Caki2 (cell line): ENCODE results near the gene NKIRAS2. TPM values are rescaled to one million over a fixed set of nuclear protein-coding genes. Genes with fewer than 3 reads are reported as not detected.

Source experiments
- DNase-seq: peaks from one replicate; pipeline ENCODE4 v3.0.0-alpha.2; 2015; ENCODE audit warnings: low read depth
- in situ Hi-C: cut with HindIII; loops from 2 replicates; pipeline ENCODE4 v1.10.0; 2016; ENCODE audit warnings: low sequenced_read_pairs, low pct_unique_long_range_greater_than_20kb, mixed read lengths
- total RNA-seq: library from RNA; depleted of rRNA; stranded (reverse); fragments of >200 nt; shearing (Covaris generic); gene quantifications from 2 replicates; pipeline ENCODE4 v1.2.3, GENCODE V29; 2014; ENCODE audit warnings: low replicate concordance; rRNA removed

Gene NKIRAS2
- total RNA-seq = 65.6 and 77.5 TPM in 2 replicates

GRCh38 chr17:42019509-42020404 lies at the start of gene NKIRAS2:
NKIRAS2 (plus strand) TSS chr17:42020090; CDS start chr17:42021578, 1,488 bp downstream.
- peak; percentile 83 for DNase-seq
- in situ Hi-C loops = no loop called here

- no peak for DNase-seq
- in situ Hi-C loops = no loop called here
Observed at GRCh38 chr17:41970901-41971331, 49.0 kb upstream of the NKIRAS2 start.

GRCh38 chr17:41971721-41972523 lies 48.0 kb upstream of the NKIRAS2 start:
- in situ Hi-C loops = no loop called here
- DNase-seq = no peak

GRCh38 chr17:41972571-41973407 lies 47.1 kb upstream of the NKIRAS2 start:
- in situ Hi-C loops = no loop called here
- DNase-seq = peak; percentile 33

- in situ Hi-C loops = no loop called here
- DNase-seq = no peak
Observed at GRCh38 chr17:41973408-41973811, 46.5 kb upstream of the NKIRAS2 start.

GRCh38 chr17:41974031-41974430 lies 45.9 kb upstream of the NKIRAS2 start:
- in situ Hi-C loops = no loop called here
- no peak for DNase-seq

GRCh38 chr17:41974658-41975057 lies 45.2 kb upstream of the NKIRAS2 start:
- in situ Hi-C loops = loop anchor here (25.0 kb wide), 1 partner anchor 262 kb away; the partner anchor contains the start of gene GAST
- DNase-seq = no peak

- no peak for DNase-seq
- in situ Hi-C loops = loop anchor here (25.0 kb wide), 1 partner anchor 263 kb away; the partner anchor contains the start of gene GAST
Observed at GRCh38 chr17:41975099-41976083, 44.5 kb upstream of the NKIRAS2 start.

- in situ Hi-C loops = loop anchor here (25.0 kb wide), 1 partner anchor 264 kb away; the partner anchor contains the start of gene GAST
Observed at GRCh38 chr17:41976142-41976768, 43.6 kb upstream of the NKIRAS2 start.

GRCh38 chr17:41977991-41978390 lies 41.9 kb upstream of the NKIRAS2 start:
- in situ Hi-C loops = loop anchor here (25.0 kb wide), 1 partner anchor 266 kb away; the partner anchor contains the start of gene GAST
- no peak for DNase-seq

More at GRCh38 chr17:41976142-41976768, 43.6 kb upstream of the NKIRAS2 start:
- DNase-seq = no peak

- in situ Hi-C loops = loop anchor here (25.0 kb wide), 1 partner anchor 270 kb away; the partner anchor contains the start of gene GAST
- no peak for DNase-seq
Observed at GRCh38 chr17:41982026-41982760, 37.7 kb upstream of the NKIRAS2 start.

- no peak for DNase-seq
Observed at GRCh38 chr17:41984454-41984853, 35.4 kb upstream of the NKIRAS2 start.

GRCh38 chr17:41985919-41986318 lies 34.0 kb upstream of the NKIRAS2 start:
- no peak for DNase-seq
- in situ Hi-C loops = loop anchor here (25.0 kb wide), 1 partner anchor 274 kb away; the partner anchor contains the start of gene GAST

More at GRCh38 chr17:41984454-41984853, 35.4 kb upstream of the NKIRAS2 start:
- in situ Hi-C loops = loop anchor here (25.0 kb wide), 1 partner anchor 272 kb away; the partner anchor contains the start of gene GAST

GRCh38 chr17:41986634-41987033 lies 33.3 kb upstream of the NKIRAS2 start:
- DNase-seq = no peak
- in situ Hi-C loops = loop anchor here (25.0 kb wide), 1 partner anchor 274 kb away; the partner anchor contains the start of gene GAST

GRCh38 chr17:41987642-41988041 lies 32.2 kb upstream of the NKIRAS2 start:
- no peak for DNase-seq
- in situ Hi-C loops = loop anchor here (25.0 kb wide), 1 partner anchor 275 kb away; the partner anchor contains the start of gene GAST
